M059J (cell line): Measurements from ENCODE around the gene RBFOX2. TPM values are rescaled to one million over a fixed set of nuclear protein-coding genes. Genes with fewer than 3 reads are reported as not detected.
"Not testable (repeated sequence)": the region's sequence is repeated elsewhere in the genome, so short reads cannot be mapped to it uniquely, and the experiment has no call there.

Experiments used
- DNase-seq: peaks from one replicate; pipeline ENCODE4 v3.0.0-alpha.2; 2012; ENCODE audit warnings: low read depth
- total RNA-seq: library from RNA; depleted of rRNA; stranded (reverse); fragments of >200 nt; shearing (Covaris generic); gene quantifications from 2 replicates; pipeline ENCODE4 v1.2.3, GENCODE V29; 2014; rRNA removed

The RBFOX2 gene
- total RNA-seq, 1 experiment from 2014 or later, result 78.5 TPM

GRCh38 chr22:35703861-35704584 lies 324.6 kb downstream of the RBFOX2 start:
- DNase-seq, result no peak

- not testable (repeated sequence) for DNase-seq
These were observed 328.8 kb downstream of the RBFOX2 start for GRCh38 chr22:35699852-35700251.

GRCh38 chr22:35697142-35697541 lies 331.5 kb downstream of the RBFOX2 start:
- no peak for DNase-seq

GRCh38 chr22:35695202-35695601 lies 333.4 kb downstream of the RBFOX2 start:
- DNase-seq, result no peak

GRCh38 chr22:35690001-35690400 lies 338.6 kb downstream of the RBFOX2 start:
- DNase-seq, result no peak

- no peak for DNase-seq
These were observed 339.5 kb downstream of the RBFOX2 start for GRCh38 chr22:35688913-35689675.

Other genes with a start within 250 kb of the RBFOX2 start
- gene APOL3, start 131.9 kb upstream of the RBFOX2 start, total RNA-seq, result 11.7 and 12.4 TPM in 2 replicates
- gene APOL4, start 173.0 kb upstream of the RBFOX2 start, total RNA-seq, result 0.10 TPM in 1 of 2 replicates, not detected in the other
- 45.6 and 64.3 TPM in 2 replicates for gene APOL2, start 210.7 kb upstream of the RBFOX2 start, total RNA-seq
- 24.0 and 31.5 TPM in 2 replicates for gene APOL1, start 224.3 kb upstream of the RBFOX2 start, total RNA-seq